HFFc6 (cell line): Measurements from ENCODE around the gene UBALD2. TPM values are rescaled to one million over a fixed set of nuclear protein-coding genes. Genes with fewer than 3 reads are reported as not detected.
"Not testable (repeated sequence)": the region's sequence is repeated elsewhere in the genome, so short reads cannot be mapped to it uniquely, and the experiment has no call there.

Experiments used
- DNase-seq: peaks from one replicate; pipeline ENCODE4 v3.0.0-alpha.2; 2018
- H3K27ac Mint-ChIP-seq: 2 replicates; pipeline ENCODE4 v1.8.0; 2020; ENCODE audit warnings: mild to moderate bottlenecking, mixed read lengths
- H3K27me3 Mint-ChIP-seq: 2 replicates; pipeline ENCODE4 v1.8.0; 2021; ENCODE audit warnings: mild to moderate bottlenecking, moderate library complexity, mixed read lengths; ENCODE audit not compliant: insufficient read depth
- H3K36me3 Mint-ChIP-seq: 2 replicates; pipeline ENCODE4 v1.8.0; 2021; ENCODE audit warnings: low read depth, mixed read lengths
- H3K4me1 Mint-ChIP-seq: 2 replicates; pipeline ENCODE4 v1.8.0; 2020; ENCODE audit warnings: low read depth, mixed read lengths
- H3K4me3 Mint-ChIP-seq: 2 replicates; pipeline ENCODE4 v1.8.0; 2020; ENCODE audit warnings: mild to moderate bottlenecking, moderate library complexity, mixed read lengths
- H3K9me3 Mint-ChIP-seq: 2 replicates; pipeline ENCODE4 v1.8.0; 2020; ENCODE audit warnings: mild to moderate bottlenecking, mixed read lengths
- CTCF ChIP-seq: fragments of 200-600 bp; sonication (generic); IDR thresholded peaks from 2 replicates; pipeline ENCODE4 v1.5.0; 2021; ENCODE audit warnings: antibody characterized with exemption, mild to moderate bottlenecking
- total RNA-seq, 6 experiments: library from RNA; stranded (reverse); fragmentation: NEBNext Ultra II Directional; extraction: Animal tissue kit (Norgen Biotek cat#: 25700); gene quantifications; 2 replicates in 1 of 6; 3 replicates in 5 of 6; pipeline ENCODE4 v1.2.3, GENCODE V29; 2021

Gene UBALD2
- total RNA-seq, 6 experiments from 2014 or later = 24.5 to 35.7 (median 30.5) TPM

- H3K36me3 Mint-ChIP-seq = no peaks in the 10 kb centered on the region
- H3K9me3 Mint-ChIP-seq = no peaks in the 10 kb centered on the region
- H3K27me3 Mint-ChIP-seq = peaks cover 28% of the 10 kb centered on the region
- no peak overlapping the region for H3K4me3 Mint-ChIP-seq
- peak; percentile 43 for TF ChIP-seq CTCF
- H3K27ac Mint-ChIP-seq = no peak overlapping the region
- DNase-seq = no peak
- peaks cover 21% of the 10 kb centered on the region for H3K4me1 Mint-ChIP-seq
Measured at GRCh38 chr17:76248013-76248782, 16.9 kb upstream of the UBALD2 start.

GRCh38 chr17:76250141-76250540, 15.0 kb upstream of the UBALD2 start:
- peaks cover 13% of the 10 kb centered on the region for H3K27me3 Mint-ChIP-seq
- no peaks in the 10 kb centered on the region for H3K9me3 Mint-ChIP-seq
- no peak overlapping the region for H3K4me3 Mint-ChIP-seq

GRCh38 chr17:76251478-76252039, 13.6 kb upstream of the UBALD2 start:
- peaks cover 32% of the 10 kb centered on the region for H3K4me1 Mint-ChIP-seq
- no peaks in the 10 kb centered on the region for H3K36me3 Mint-ChIP-seq
- H3K27ac Mint-ChIP-seq = peak overlapping the region; percentile 94
- peaks cover 8% of the 10 kb centered on the region for H3K27me3 Mint-ChIP-seq
- TF ChIP-seq CTCF = no peak
- peak overlapping the region; percentile 57 for H3K4me3 Mint-ChIP-seq
- H3K9me3 Mint-ChIP-seq = no peaks in the 10 kb centered on the region
- no peak for DNase-seq

More at GRCh38 chr17:76250141-76250540, 15.0 kb upstream of the UBALD2 start:
- DNase-seq = no peak
- no peak for TF ChIP-seq CTCF
- H3K4me1 Mint-ChIP-seq = peaks cover 23% of the 10 kb centered on the region
- no peak overlapping the region for H3K27ac Mint-ChIP-seq
- no peaks in the 10 kb centered on the region for H3K36me3 Mint-ChIP-seq

- H3K4me1 Mint-ChIP-seq = peaks cover 32% of the 10 kb centered on the region
- no peak for TF ChIP-seq CTCF
- H3K4me3 Mint-ChIP-seq = peak overlapping the region; percentile 57
- peaks cover 8% of the 10 kb centered on the region for H3K27me3 Mint-ChIP-seq
- no peaks in the 10 kb centered on the region for H3K36me3 Mint-ChIP-seq
- no peaks in the 10 kb centered on the region for H3K9me3 Mint-ChIP-seq
- H3K27ac Mint-ChIP-seq = peak overlapping the region; percentile 94
- peak; percentile 99 for DNase-seq
Measured at GRCh38 chr17:76252040-76252954, 12.9 kb upstream of the UBALD2 start.

GRCh38 chr17:76252967-76253766, 12.0 kb upstream of the UBALD2 start:
- H3K4me1 Mint-ChIP-seq = peaks cover 32% of the 10 kb centered on the region
- not testable (repeated sequence) for H3K9me3 Mint-ChIP-seq, DNase-seq, H3K36me3 Mint-ChIP-seq, H3K27me3 Mint-ChIP-seq
- H3K27ac Mint-ChIP-seq = peak overlapping the region; percentile 94
- H3K4me3 Mint-ChIP-seq = peak overlapping the region; percentile 57
